HCT116 (cell line): Measurements from ENCODE around the gene ITIH6. TPM values are rescaled to one million over a fixed set of nuclear protein-coding genes. Genes with fewer than 3 reads are reported as not detected.

Source experiments
- ATAC-seq: fragments of 200-7000 bp; cut with Tn5 transposase; 2 replicates; pipeline ENCODE4 v1.9.1; 2020; ENCODE audit warnings: mild to moderate bottlenecking, moderate library complexity
- BruUV-seq: library from RNA; stranded (reverse); fragments of 400-500 nt; replicated peaks from 2 replicates; lab custom pipeline; 2021; lab: Mats Ljungman, UMichigan
- CTCF ChIA-PET: fragments of 300-600 bp; sonication (Branson Sonifier 250); formaldehyde crosslinking; loops from one replicate; lab custom pipeline; 2021; ENCODE audit warnings: antibody characterized with exemption; lab: Charles Lee
- POLR2A ChIA-PET: fragments of 300-600, 350-600 bp; sonication (Branson Sonifier 250); formaldehyde crosslinking; loops from one replicate; lab custom pipeline; 2021; ENCODE audit warnings: antibody characterized with exemption; lab: Charles Lee
- RAD21 ChIA-PET, 2 experiments: fragments of 300-600 bp; sonication (Branson Sonifier 250); formaldehyde crosslinking; loops; one replicate each; lab custom pipeline; 2023; ENCODE audit warnings: low total read pairs in 2 of 2; ENCODE audit not compliant: uncharacterized antibody in 2 of 2, unreplicated experiment in 2 of 2, low non-redundant PET in 1 of 2; lab: Charles Lee
- DNase-seq: peaks from one replicate; pipeline ENCODE4 v3.0.0-alpha.2; 2010; ENCODE audit warnings: low read depth, low spot score
- H2AFZ ChIP-seq: fragments of 200-600 bp; shearing (Covaris generic), sonication (generic); 2 replicates; pipeline ENCODE4 v1.6.1; 2017; ENCODE audit warnings: low read depth, mixed run types, mixed read lengths, antibody characterized with exemption, low read length; ENCODE audit not compliant: poor library complexity, severe bottlenecking
- H3K27ac ChIP-seq: 2 replicates; pipeline ENCODE4 v1.5.1; 2012; ENCODE audit warnings: low read depth, low read length
- H3K27me3 ChIP-seq: fragments of 200-600 bp; sonication (generic); 2 replicates; pipeline ENCODE4 v1.6.1; 2016; ENCODE audit warnings: mixed run types, low read length, mixed read lengths; ENCODE audit not compliant: insufficient read depth
- H3K36me3 ChIP-seq, 2 experiments: fragments of 200-500 bp in 1 of 2; fragments of 200-600 bp in 1 of 2; sonication (Bioruptor generic) in 1 of 2; sonication (generic) in 1 of 2; 2 replicates each; pipeline versions ENCODE4 v1.5.1 to v1.6.1; 2014 to 2016; ENCODE audit warnings: low read length in 2 of 2, inconsistent platforms in 1 of 2, mixed read lengths in 1 of 2, mixed run types in 1 of 2; ENCODE audit not compliant: insufficient read depth in 2 of 2, control insufficient read depth in 1 of 2
- H3K4me1 ChIP-seq, 2 experiments: fragments of 200-600 bp in 1 of 2; sonication (generic) in 1 of 2; 2 replicates each; pipeline versions ENCODE4 v1.5.1 to v1.6.1; 2012 to 2017; ENCODE audit warnings: low read length in 2 of 2, inconsistent platforms in 1 of 2, mild to moderate bottlenecking in 1 of 2, mixed read lengths in 1 of 2, mixed run types in 1 of 2, moderate library complexity in 1 of 2; ENCODE audit not compliant: insufficient read depth in 2 of 2, control insufficient read depth in 1 of 2
- H3K4me2 ChIP-seq: fragments of 200-600 bp; sonication (generic); 2 replicates; pipeline ENCODE4 v1.6.1; 2017; ENCODE audit warnings: mixed run types, low read length, mixed read lengths
- H3K4me3 ChIP-seq, 2 experiments: fragments of 200-600 bp in 1 of 2; sonication (generic) in 1 of 2; replicated peaks in 1 of 2; 2 replicates each; pipeline ENCODE4 v1.5.1; 2011 to 2016; ENCODE audit warnings: low read length in 2 of 2, control low read depth in 1 of 2, low read depth in 1 of 2, mild to moderate bottlenecking in 1 of 2, mixed read lengths in 1 of 2, mixed run types in 1 of 2
- H3K79me2 ChIP-seq: fragments of 200-600 bp; sonication (generic); 2 replicates; pipeline ENCODE4 v1.6.1; 2017; ENCODE audit warnings: mild to moderate bottlenecking, mixed run types, low read length, moderate library complexity, mixed read lengths; ENCODE audit not compliant: insufficient read depth
- H3K9ac ChIP-seq: fragments of 200-600 bp; sonication (generic); 2 replicates; pipeline ENCODE4 v1.6.1; 2016; ENCODE audit warnings: low read length, mixed read lengths
- H3K9me2 ChIP-seq: fragments of 200-600 bp; sonication (generic), shearing (Covaris generic); 2 replicates; pipeline ENCODE4 v1.6.1; 2017; ENCODE audit warnings: mixed run types, mild to moderate bottlenecking, moderate library complexity; ENCODE audit not compliant: insufficient read depth
- H3K9me3 ChIP-seq, 2 experiments: fragments of 200-500 bp in 1 of 2; fragments of 200-600 bp in 1 of 2; sonication (Bioruptor generic) in 1 of 2; sonication (generic) in 1 of 2; 2 replicates each; pipeline ENCODE4 v1.6.1; 2014 to 2017; ENCODE audit warnings: low read length in 2 of 2, mixed read lengths in 2 of 2, inconsistent platforms in 1 of 2, low read depth in 1 of 2, mild to moderate bottlenecking in 1 of 2, mixed run types in 1 of 2, moderate library complexity in 1 of 2; ENCODE audit not compliant: control insufficient read depth in 1 of 2, insufficient read depth in 1 of 2
- H4K20me1 ChIP-seq: fragments of 200-600 bp; sonication (generic), shearing (Covaris generic); 2 replicates; pipeline ENCODE4 v1.6.1; 2017; ENCODE audit warnings: mixed run types, mild to moderate bottlenecking, moderate library complexity; ENCODE audit not compliant: insufficient read depth
- POLR2AphosphoS5 ChIP-seq: IDR thresholded peaks from 2 replicates; pipeline ENCODE4 v1.6.1; 2011; ENCODE audit warnings: mild to moderate bottlenecking, low read depth, low read length, moderate library complexity
- SIN3A ChIP-seq: IDR thresholded peaks from 2 replicates; pipeline ENCODE4 v1.6.1; 2012; ENCODE audit warnings: low read depth
- SRF ChIP-seq: IDR thresholded peaks from 2 replicates; pipeline ENCODE4 v1.6.1; 2012; ENCODE audit warnings: low read depth
- TCF7L2 ChIP-seq: IDR thresholded peaks from 2 replicates; pipeline ENCODE4 v1.7.0; 2011; ENCODE audit warnings: borderline replicate concordance, inconsistent platforms; ENCODE audit not compliant: insufficient read depth, insufficient read length; ENCODE audit errors: extremely low read depth
- ZFX ChIP-seq: fragments of 450-650 bp; IDR thresholded peaks from 2 replicates; pipeline ENCODE4 v1.6.1; 2017
- intact Hi-C: fragments of 100-400 bp; cut with micrococcal nuclease; formaldehyde crosslinking; loops from 2 replicates; pipeline ENCODE4 v1.10.0; 2022
- total RNA-seq: library from RNA; stranded (reverse); gene quantifications from one replicate; pipeline ENCODE4 v1.2.1, GENCODE V29; 2021; ENCODE audit not compliant: unreplicated experiment
- TF ChIP-seq, protein P1 (sequence below), 3 experiments: fragments of 200-600 bp in 1 of 3; sonication (generic) in 1 of 3; IDR thresholded peaks in 2 of 3; conservative IDR thresholded peaks in 1 of 3; 2 replicates each; pipeline ENCODE4 v1.5.1; 2012 to 2017; ENCODE audit warnings: low read depth in 2 of 3, low read length in 2 of 3, antibody characterized with exemption in 1 of 3, borderline replicate concordance in 1 of 3, control low read depth in 1 of 3, mild to moderate bottlenecking in 1 of 3, mixed read lengths in 1 of 3, mixed run types in 1 of 3, moderate library complexity in 1 of 3; ENCODE audit not compliant: insufficient read depth in 1 of 3

The ITIH6 gene
- total RNA-seq, 1 experiment from 2014 or later = not detected

DNA sequence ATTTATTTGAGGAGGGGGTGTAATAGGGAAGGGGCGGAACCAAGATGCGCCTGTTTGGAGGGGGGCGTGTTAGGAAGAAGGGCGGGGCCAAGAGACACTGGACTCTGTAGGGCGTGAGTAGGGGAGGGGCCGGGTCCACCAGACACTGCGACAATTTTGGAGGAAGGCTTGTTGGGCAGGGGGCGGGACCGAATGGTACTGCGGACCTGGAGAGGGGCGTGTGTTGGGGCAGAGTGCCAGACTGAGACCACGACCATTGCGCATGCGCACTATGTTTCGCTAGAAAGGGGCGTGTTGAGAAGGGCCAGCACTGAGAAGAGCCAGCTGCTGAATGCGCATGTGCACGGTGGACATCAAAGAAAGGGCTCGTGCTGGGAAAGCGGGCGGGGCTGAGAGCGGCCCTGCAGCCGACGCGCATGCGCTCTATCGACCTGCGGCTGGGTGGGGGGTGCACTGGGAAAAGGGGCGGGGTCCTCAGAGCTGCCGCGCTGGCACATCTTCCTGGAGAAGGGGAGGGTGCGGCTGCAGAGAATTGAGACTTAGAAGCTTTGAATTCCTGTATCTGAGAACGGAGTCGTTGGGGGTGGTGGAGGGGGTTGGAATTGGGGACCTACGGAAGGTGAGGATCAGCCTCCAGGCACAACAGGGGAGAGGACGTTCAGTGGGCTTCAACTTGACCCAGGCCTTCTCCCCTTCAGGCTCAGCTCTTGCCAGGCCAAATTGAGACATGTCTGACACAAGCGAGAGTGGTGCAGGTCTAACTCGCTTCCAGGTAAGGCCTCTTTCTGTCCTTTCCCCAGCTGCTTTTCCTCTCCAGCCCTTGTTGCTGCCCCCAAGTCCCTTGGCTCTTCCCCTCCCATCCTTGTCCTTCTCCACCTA lies 10.8 kb upstream of the ITIH6 start:
- H3K36me3 ChIP-seq = no peaks in the 10 kb centered on the region; a peak in 1 of 4 replicates
- RAD21 ChIA-PET = interaction anchor here in 1 of 2 experiments (0.6 to 0.7 kb wide), 2 partner anchors 83 to 102 kb away, joined by 3 read pairs; no protein-coding TSS in a partner anchor
- H4K20me1 ChIP-seq = no peaks in the 10 kb centered on the region
- peak overlapping the region; percentile 51 for H3K9ac ChIP-seq
- ATAC-seq (peak; percentile 93), DNase-seq (peak; percentile 87)
- intact Hi-C loops = no loop called here
- peak overlapping the region; percentile 61 for H3K27ac ChIP-seq
- no peaks in the 10 kb centered on the region for H3K27me3 ChIP-seq
- H3K79me2 ChIP-seq = no peaks in the 10 kb centered on the region
- peak overlapping the region; percentile 94 for H2AFZ ChIP-seq
- CTCF ChIA-PET = interaction anchor here (0.8 kb wide), 1 partner anchor 168 kb away, joined by 3 read pairs; no protein-coding TSS in a partner anchor
- H3K4me1 ChIP-seq = peaks cover 0 to 18% of the 10 kb centered on the region in 2 experiments; a peak in 2 of 4 replicates
- peak overlapping the region; percentile 65 to 66 for H3K4me3 ChIP-seq
- H3K4me2 ChIP-seq = peak overlapping the region; percentile 81
- TF ChIP-seq, protein P1, sequence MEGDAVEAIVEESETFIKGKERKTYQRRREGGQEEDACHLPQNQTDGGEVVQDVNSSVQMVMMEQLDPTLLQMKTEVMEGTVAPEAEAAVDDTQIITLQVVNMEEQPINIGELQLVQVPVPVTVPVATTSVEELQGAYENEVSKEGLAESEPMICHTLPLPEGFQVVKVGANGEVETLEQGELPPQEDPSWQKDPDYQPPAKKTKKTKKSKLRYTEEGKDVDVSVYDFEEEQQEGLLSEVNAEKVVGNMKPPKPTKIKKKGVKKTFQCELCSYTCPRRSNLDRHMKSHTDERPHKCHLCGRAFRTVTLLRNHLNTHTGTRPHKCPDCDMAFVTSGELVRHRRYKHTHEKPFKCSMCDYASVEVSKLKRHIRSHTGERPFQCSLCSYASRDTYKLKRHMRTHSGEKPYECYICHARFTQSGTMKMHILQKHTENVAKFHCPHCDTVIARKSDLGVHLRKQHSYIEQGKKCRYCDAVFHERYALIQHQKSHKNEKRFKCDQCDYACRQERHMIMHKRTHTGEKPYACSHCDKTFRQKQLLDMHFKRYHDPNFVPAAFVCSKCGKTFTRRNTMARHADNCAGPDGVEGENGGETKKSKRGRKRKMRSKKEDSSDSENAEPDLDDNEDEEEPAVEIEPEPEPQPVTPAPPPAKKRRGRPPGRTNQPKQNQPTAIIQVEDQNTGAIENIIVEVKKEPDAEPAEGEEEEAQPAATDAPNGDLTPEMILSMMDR (IDR thresholded peaks at IDR 0.05 in 2 of 3, conservative IDR thresholded peaks at IDR 0.05 in 1 of 3; ENCODE audit: borderline replicate concordance in 1 of 3, insufficient read depth in 1 of 3, low read depth in 2 of 3, low read length in 2 of 3) = no peak
- TF ChIP-seq SIN3A (no peak), TCF7L2 (peak; percentile 98), SRF (no peak), POLR2AphosphoS5 (peak; percentile 32; the same call in 1 of the 2 replicates), ZFX (no peak)
- TSS peak; percentile 52 for BruUV-seq
- no peaks in the 10 kb centered on the region for H3K9me2 ChIP-seq
- no peaks in the 10 kb centered on the region for H3K9me3 ChIP-seq
- POLR2A ChIA-PET = interaction anchor here (1.0 kb wide), 1 partner anchor 169 kb away, joined by 4 read pairs; no protein-coding TSS in a partner anchor
